Mucosa of rectum (tissue), 2 donors: Measurements from ENCODE around the gene CELSR1.

Experiments
- H3K27ac ChIP-seq, 2 donors: one replicate each; pipeline ENCODE4 v1.7.0; 2013; ENCODE audit warnings: inconsistent platforms in 2 of 2, low read depth in 2 of 2, low read length in 2 of 2
- H3K27me3 ChIP-seq, 2 donors: one replicate each; pipeline ENCODE4 v1.7.0; 2013; ENCODE audit warnings: low read length in 2 of 2; ENCODE audit not compliant: control insufficient read depth in 2 of 2, insufficient read depth in 2 of 2
- H3K36me3 ChIP-seq, 2 donors: one replicate each; pipeline ENCODE4 v1.7.0; 2013; ENCODE audit warnings: low read length in 2 of 2; ENCODE audit not compliant: control insufficient read depth in 2 of 2, insufficient read depth in 2 of 2
- H3K4me1 ChIP-seq, 2 donors: one replicate each; pipeline ENCODE4 v1.7.0; 2013; ENCODE audit warnings: low read length in 2 of 2, mild to moderate bottlenecking in 1 of 2; ENCODE audit not compliant: control insufficient read depth in 2 of 2, insufficient read depth in 2 of 2
- H3K4me3 ChIP-seq, 2 donors: one replicate each; pipeline ENCODE4 v1.7.0; 2013; ENCODE audit warnings: low read length in 2 of 2
- H3K9ac ChIP-seq, 2 donors: one replicate each; pipeline ENCODE4 v1.7.0; 2013; ENCODE audit warnings: low read length in 2 of 2, low read depth in 1 of 2, mild to moderate bottlenecking in 1 of 2
- H3K9me3 ChIP-seq, 2 donors: one replicate each; pipeline ENCODE4 v1.7.0; 2013; ENCODE audit warnings: low read length in 2 of 2; ENCODE audit not compliant: control insufficient read depth in 2 of 2
- donor health status: healthy.
- donor health status: Normal muscosa, but diverticular disease.

The CELSR1 gene

DNA sequence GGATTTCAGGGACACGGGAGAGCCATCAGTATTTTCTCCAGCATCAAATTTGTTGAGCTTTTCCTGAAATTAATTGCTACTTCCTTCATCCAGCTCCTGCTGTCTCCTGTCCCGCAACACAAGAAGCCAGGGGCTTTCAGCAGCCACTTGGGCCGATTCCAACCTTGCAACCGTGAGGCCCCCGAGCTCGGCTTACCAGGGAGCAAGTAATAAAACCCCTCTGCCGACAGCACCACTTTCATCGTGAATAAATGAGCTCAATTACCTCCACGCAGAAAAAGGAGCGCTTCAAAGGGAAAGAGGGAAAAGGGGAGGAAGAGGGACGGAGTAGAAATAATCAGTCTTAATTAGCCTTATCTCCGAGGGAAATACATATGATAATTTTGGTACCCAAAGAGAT lies 76.6 kb downstream of the CELSR1 start:
- H3K27me3 ChIP-seq: no peaks in the 10 kb centered on the region
- H3K9me3 ChIP-seq: no peaks in the 10 kb centered on the region
- no peaks in the 10 kb centered on the region for H3K4me1 ChIP-seq
- no peaks in the 10 kb centered on the region for H3K36me3 ChIP-seq
- no peak overlapping the region for H3K27ac ChIP-seq
- no peak overlapping the region for H3K9ac ChIP-seq
- H3K4me3 ChIP-seq: no peak overlapping the region

DNA sequence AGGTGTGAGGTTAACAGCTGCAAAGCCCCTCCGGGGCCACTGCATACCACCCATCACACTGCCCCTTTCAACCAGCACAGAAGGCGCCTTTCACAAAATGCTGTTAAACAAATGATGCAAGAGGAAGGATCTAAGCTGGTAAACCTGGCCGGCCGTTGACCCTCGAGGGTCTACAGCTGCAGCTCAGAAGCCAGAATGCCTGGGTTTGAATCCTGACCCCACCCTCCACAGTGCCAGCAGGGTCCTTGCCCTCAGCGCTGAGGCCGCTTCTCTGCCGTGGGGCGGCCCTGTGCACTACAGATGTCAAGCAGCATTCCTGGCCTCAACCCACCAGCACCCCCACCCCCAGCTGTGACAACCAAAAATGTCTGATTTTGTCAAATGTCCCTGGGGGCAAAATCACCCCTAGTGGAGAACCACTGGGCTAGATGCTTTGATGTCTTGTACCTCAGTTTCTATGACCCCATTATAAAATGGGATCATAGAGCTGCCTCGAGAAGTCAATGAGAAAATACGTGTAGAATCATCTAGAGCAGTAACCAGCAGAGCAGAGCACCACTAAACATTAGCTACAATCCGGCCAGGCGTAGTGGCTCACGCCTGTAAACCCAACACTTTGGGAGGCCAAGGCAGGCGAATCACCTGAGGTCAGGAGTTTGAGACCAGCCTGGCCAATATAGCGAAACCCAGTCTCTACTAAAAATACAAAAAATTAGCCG lies 77.9 kb downstream of the CELSR1 start:
- Histone ChIP-seq H3K4me1 (no peaks in the 10 kb centered on the region), H3K27me3 (no peaks in the 10 kb centered on the region), H3K27ac (no peak overlapping the region), H3K9me3 (no peaks in the 10 kb centered on the region), H3K4me3 (no peak overlapping the region), H3K36me3 (no peaks in the 10 kb centered on the region), H3K9ac (no peak overlapping the region)

DNA sequence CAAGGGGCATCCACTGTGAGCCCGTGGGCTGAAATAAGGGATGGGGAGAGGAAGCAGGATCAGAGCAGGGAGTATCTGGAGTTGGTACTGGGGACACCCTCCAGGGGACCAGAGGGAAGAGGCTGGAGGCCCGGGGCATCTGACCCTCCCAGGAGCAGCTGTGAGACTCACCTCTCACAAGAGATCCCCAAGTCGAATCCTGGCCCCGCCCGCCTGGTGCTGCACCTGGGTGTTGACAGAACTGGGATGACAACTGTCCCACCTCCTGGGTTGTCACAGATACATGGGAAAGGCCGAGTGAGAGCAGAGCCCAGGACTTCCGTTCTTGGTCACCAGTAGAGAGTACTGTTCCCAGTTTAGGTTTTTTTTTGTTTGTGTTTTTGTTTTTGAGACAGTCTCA lies 78.9 kb downstream of the CELSR1 start:
- H3K27ac ChIP-seq: no peak overlapping the region
- H3K9ac ChIP-seq: no peak overlapping the region
- no peak overlapping the region for H3K4me3 ChIP-seq
- H3K27me3 ChIP-seq: no peaks in the 10 kb centered on the region
- no peaks in the 10 kb centered on the region for H3K9me3 ChIP-seq
- H3K4me1 ChIP-seq: no peaks in the 10 kb centered on the region
- H3K36me3 ChIP-seq: no peaks in the 10 kb centered on the region

DNA sequence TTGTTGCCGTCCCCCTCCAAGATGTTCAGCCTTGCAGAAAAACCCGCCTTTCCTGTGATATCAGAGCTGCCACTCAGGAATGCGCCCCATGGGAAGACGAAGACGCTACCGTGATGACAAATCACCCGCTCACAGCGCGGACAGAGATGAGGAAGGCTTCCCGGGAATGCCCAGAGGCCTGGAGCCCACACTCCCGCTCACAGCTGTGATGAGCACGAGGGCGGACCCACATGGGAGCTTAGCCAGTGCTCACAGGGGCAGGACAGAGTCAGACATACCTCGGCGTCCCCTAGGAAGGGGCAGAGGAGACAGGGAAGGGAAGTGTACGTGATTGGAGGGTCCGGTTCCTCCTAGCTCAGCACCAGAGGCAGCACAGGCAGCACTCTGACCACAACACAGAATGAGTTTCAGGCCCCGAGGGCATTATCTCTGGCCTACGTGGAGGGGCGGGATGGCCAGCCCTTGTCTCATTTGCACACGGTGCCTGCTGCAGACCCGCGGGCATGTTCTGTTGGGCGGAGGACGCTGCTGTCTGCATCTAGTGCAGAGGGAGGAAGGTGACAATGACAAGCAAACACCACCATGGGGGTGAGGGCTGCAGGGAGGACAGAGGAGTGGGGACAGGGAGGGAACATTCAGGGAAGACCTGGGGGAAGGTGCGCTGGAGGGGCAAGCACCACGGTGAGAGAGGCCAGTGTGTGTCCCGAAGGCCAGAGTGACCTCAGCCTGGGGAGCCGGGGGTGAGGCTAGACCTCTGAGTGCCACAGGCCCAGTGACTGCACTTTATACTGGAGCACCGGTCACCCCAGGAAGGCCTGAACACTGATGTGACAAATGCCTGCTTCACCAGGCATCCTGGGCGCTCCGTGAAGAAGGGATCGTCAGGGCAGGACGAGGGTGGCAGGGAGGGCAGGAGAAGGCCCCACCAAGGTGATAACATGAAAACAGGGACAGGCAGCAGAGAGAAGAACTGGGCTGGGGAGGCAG lies 79.6 kb downstream of the CELSR1 start:
- no peaks in the 10 kb centered on the region for H3K9me3 ChIP-seq
- H3K27me3 ChIP-seq: no peaks in the 10 kb centered on the region
- no peak overlapping the region for H3K4me3 ChIP-seq
- H3K9ac ChIP-seq: no peak overlapping the region
- H3K27ac ChIP-seq: no peak overlapping the region
- no peaks in the 10 kb centered on the region for H3K36me3 ChIP-seq
- H3K4me1 ChIP-seq: no peaks in the 10 kb centered on the region

DNA sequence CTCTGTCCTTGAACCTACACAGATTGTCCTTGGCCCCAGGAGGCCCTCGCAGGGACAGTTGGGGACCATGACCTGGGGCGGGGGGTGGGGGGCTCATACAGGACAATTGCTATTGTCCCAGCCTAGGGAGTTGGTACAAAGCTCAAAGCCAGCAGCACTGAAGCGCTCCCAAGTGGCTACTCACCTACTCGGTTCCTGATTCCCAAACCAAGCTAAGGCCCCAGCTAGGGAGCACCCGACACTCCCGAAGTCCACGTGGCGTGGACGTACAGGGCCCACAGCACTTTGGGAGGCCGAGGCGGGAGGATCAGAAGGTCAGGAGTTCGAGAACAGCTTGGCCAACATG lies 80.6 kb downstream of the CELSR1 start:
- Histone ChIP-seq H3K9ac (no peak overlapping the region), H3K27me3 (no peaks in the 10 kb centered on the region), H3K4me1 (no peaks in the 10 kb centered on the region), H3K9me3 (no peaks in the 10 kb centered on the region), H3K36me3 (no peaks in the 10 kb centered on the region), H3K27ac (no peak overlapping the region), H3K4me3 (no peak overlapping the region)

DNA sequence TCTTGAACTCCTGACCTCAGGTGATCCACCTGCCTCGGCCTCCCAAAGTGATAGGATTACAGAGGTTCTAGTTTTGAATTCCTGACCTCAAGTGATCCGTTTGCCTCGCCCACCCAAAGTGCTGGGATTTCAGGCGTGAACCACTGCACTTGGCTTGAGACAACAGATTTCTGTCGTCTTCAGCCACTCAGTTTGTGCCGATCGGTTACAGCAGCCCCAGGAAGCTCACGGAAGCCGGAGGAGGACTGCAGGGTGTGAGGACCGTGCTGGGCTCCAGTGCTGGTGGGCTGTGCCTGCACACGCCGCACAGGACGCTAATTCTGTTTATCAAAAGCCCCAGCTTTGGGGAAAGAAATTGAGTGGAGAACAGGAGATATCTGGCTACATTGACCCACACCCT lies 82.0 kb downstream of the CELSR1 start:
- Histone ChIP-seq H3K9ac (no peak overlapping the region), H3K4me3 (no peak overlapping the region), H3K27ac (no peak overlapping the region), H3K4me1 (no peaks in the 10 kb centered on the region), H3K9me3 (no peaks in the 10 kb centered on the region), H3K27me3 (no peaks in the 10 kb centered on the region), H3K36me3 (no peaks in the 10 kb centered on the region)

DNA sequence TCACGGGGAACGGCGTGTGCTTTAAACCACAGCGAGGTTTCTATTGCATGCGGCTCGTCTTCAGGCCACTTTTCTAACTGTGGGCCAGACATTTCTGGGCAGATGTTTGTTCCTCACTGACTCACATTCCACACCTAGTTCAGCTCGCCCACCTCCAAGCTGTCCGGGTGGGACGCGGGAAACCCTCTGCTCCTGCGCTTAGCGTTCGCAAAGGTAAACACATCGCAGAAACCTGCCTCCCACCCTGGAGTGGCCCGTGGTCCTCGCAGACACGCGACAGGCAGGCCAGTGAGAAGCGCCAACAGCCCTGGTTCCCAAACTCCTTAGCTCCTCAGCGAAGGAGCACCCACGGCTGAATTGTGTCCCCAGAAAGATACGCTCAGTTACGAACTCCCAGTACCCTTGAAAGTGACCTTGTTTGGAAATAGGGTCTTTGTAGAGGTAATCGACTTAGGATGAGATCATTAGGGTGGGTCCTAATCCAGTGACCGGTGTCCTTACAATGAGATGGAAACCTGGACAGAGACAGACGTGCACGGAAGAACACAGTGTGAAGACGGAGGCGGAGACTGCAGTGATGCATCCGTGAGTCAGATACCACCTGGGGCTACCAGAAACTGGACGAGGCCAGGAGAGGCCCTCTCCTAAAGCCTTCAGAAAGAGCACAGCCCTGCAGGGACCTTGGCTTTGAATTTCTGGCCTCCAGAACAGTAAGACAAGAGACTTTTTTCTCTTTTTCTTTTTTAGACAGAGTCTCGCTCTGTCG lies 82.7 kb downstream of the CELSR1 start:
- H3K4me1 ChIP-seq: no peaks in the 10 kb centered on the region
- no peaks in the 10 kb centered on the region for H3K9me3 ChIP-seq
- H3K27me3 ChIP-seq: no peaks in the 10 kb centered on the region
- no peak overlapping the region for H3K9ac ChIP-seq
- H3K27ac ChIP-seq: no peak overlapping the region
- H3K4me3 ChIP-seq: no peak overlapping the region
- H3K36me3 ChIP-seq: no peaks in the 10 kb centered on the region

DNA sequence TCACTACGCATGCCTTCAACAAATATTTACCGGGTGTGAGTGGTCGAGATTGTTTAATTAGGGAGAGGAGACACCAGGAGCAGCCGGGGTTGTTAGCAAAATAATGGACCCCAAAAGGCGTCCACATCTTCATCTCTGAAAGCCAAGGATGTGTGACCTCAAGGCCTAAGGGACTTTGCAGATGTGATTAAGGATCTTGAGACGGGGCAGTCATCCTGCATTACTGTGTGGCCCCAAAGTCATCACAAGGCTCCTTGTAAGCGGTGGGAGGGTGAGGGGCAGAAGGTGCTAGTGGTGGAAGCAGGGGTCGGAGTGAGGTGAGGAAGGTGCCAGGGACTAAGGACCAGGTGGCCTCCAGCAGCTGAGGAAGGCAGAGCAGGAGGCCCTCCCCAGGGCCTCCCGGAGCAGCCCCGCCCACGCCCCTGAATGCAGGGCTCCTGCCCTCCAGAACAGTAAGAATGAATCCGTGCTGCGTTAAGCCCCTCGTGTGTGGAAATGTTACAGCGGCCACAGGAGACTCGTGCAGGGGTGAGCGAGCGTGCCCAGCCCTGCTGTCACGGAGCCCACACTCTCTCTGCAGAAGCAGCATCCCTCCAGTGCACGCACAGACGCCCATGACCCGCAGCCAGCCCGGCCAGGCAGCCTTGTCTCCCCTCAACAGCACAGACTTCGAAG lies 83.5 kb downstream of the CELSR1 start:
- Histone ChIP-seq H3K9me3 (no peaks in the 10 kb centered on the region), H3K27ac (no peak overlapping the region), H3K27me3 (no peaks in the 10 kb centered on the region), H3K4me3 (no peak overlapping the region), H3K36me3 (no peaks in the 10 kb centered on the region), H3K9ac (no peak overlapping the region), H3K4me1 (no peaks in the 10 kb centered on the region)

DNA sequence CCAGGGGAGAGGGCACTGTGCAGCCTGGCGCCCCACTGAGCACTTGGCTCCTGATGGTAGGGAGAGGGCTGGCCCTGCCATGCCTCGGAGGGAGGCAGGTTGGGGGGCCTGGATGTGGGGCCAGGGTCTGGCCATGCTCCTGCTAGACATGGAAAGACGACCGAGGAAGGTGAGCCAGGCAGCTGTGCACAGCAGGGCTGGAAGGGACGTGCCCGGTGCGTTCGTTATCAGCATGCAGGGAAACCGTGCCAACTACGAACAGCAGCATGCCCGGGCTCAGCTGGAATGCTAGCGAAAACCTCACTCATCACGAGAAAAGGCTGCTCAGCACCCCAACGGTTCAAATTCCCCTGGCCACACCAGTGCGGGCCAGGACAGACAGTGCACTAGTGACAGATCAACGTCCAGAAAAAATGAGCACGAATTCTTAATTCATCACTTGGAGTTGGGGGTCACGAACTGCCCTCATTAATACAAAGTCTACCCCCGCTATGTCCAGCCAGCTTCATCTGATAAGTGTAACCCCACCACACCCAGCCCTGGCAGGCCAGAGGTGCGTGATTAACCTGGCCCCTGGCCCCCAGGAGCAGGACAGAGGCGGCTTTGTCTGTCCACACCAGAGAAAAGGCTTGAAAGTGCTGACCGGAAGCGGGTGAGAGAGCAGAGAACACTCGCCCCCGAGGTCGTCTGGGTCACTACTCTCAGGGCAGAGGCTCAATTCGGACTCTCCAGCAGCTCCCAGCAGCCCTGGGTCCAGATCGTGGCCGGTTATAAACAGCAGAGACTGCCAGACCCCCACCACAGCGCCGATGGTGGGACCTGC lies 84.2 kb downstream of the CELSR1 start:
- H3K27ac ChIP-seq: no peak overlapping the region
- H3K27me3 ChIP-seq: no peaks in the 10 kb centered on the region

More for the DNA sequence above, 84.2 kb downstream of the CELSR1 start:
- Histone ChIP-seq H3K9ac (no peak overlapping the region), H3K4me3 (no peak overlapping the region), H3K4me1 (no peaks in the 10 kb centered on the region), H3K36me3 (no peaks in the 10 kb centered on the region), H3K9me3 (no peaks in the 10 kb centered on the region)
